A673 (cell line): Measurements from ENCODE around the gene ZNF3. TPM values are rescaled to one million over a fixed set of nuclear protein-coding genes. Genes with fewer than 3 reads are reported as not detected.
A peak's percentile ranks its signal among the peaks of the same experiment; 100 is the strongest.

Experiments used
- BruUV-seq: library from RNA; stranded (reverse); fragments of 400-500 nt; replicated peaks from 2 replicates; lab custom pipeline; 2021; lab: Mats Ljungman, UMichigan
- CTCF ChIA-PET: fragments of 300-600 bp; sonication (Branson Sonifier 250); formaldehyde crosslinking; loops from one replicate; lab custom pipeline; 2022; ENCODE audit warnings: antibody characterized with exemption; lab: Charles Lee
- POLR2A ChIA-PET: fragments of 300-600 bp; sonication (Branson Sonifier 250); formaldehyde crosslinking; loops from one replicate; lab custom pipeline; 2022; ENCODE audit warnings: antibody characterized with exemption; ENCODE audit not compliant: low non-redundant PET; lab: Charles Lee
- DNase-seq: peaks from one replicate; pipeline ENCODE4 v3.0.0-alpha.2; 2015; ENCODE audit warnings: low spot score
- H3K27ac ChIP-seq: fragments of 200-600 bp; sonication (generic); 2 replicates; pipeline ENCODE4 v1.5.1; 2016; ENCODE audit warnings: mixed run types, low read depth, mild to moderate bottlenecking, mixed read lengths, antibody characterized with exemption, low read length; ENCODE audit not compliant: poor library complexity, severe bottlenecking
- H3K27me3 ChIP-seq: fragments of 200-600 bp; sonication (generic); replicated peaks from 2 replicates; pipeline ENCODE4 v1.6.1; 2017; ENCODE audit warnings: mixed run types, low read depth, mild to moderate bottlenecking, mixed read lengths, antibody characterized with exemption, low read length; ENCODE audit not compliant: insufficient read depth, poor library complexity
- H3K36me3 ChIP-seq: fragments of 200-600 bp; sonication (generic); 2 replicates; pipeline ENCODE4 v1.6.1; 2016; ENCODE audit warnings: mixed run types, mild to moderate bottlenecking, mixed read lengths, antibody characterized with exemption, low read length; ENCODE audit not compliant: insufficient read depth, poor library complexity, severe bottlenecking
- H3K4me1 ChIP-seq: fragments of 200-600 bp; sonication (generic); 2 replicates; pipeline ENCODE4 v1.6.1; 2017; ENCODE audit warnings: mixed run types, mild to moderate bottlenecking, mixed read lengths, antibody characterized with exemption, low read length; ENCODE audit not compliant: insufficient read depth, poor library complexity, severe bottlenecking
- H3K4me3 ChIP-seq: fragments of 200-600 bp; sonication (generic); 2 replicates; pipeline ENCODE4 v1.5.1; 2016; ENCODE audit warnings: low read depth, mixed run types, mild to moderate bottlenecking, mixed read lengths, low read length; ENCODE audit not compliant: poor library complexity, severe bottlenecking
- H3K9me3 ChIP-seq: fragments of 200-600 bp; sonication (generic); 2 replicates; pipeline ENCODE4 v1.6.1; 2016; ENCODE audit warnings: mixed run types, low read depth, mild to moderate bottlenecking, mixed read lengths, antibody characterized with exemption, low read length; ENCODE audit not compliant: poor library complexity, severe bottlenecking
- EZH2 ChIP-seq: fragments of 200-600 bp; sonication (generic); IDR thresholded peaks from 2 replicates; pipeline ENCODE4 v1.6.1; 2017; ENCODE audit warnings: borderline replicate concordance, low read depth, mild to moderate bottlenecking, mixed read lengths, antibody characterized with exemption, low read length; ENCODE audit not compliant: poor library complexity, severe bottlenecking
- intact Hi-C: fragments of 100-400 bp; cut with micrococcal nuclease; formaldehyde crosslinking; loops from one replicate; pipeline ENCODE4 v1.10.0; 2022; ENCODE audit not compliant: unreplicated experiment
- total RNA-seq: library from RNA; stranded (reverse); gene quantifications from 2 replicates; pipeline ENCODE4 v1.2.3, GENCODE V29; 2021
- TF ChIP-seq, protein P1 (sequence below): fragments of 300-800, 200-600 bp; sonication (generic); conservative IDR thresholded peaks from 2 replicates; pipeline ENCODE4 v1.5.1; 2017; ENCODE audit warnings: low read depth, mild to moderate bottlenecking, antibody characterized with exemption, low read length, moderate library complexity, mixed read lengths

ZNF3 gene
- total RNA-seq, 1 experiment from 2014 or later: 50.2 TPM

DNA sequence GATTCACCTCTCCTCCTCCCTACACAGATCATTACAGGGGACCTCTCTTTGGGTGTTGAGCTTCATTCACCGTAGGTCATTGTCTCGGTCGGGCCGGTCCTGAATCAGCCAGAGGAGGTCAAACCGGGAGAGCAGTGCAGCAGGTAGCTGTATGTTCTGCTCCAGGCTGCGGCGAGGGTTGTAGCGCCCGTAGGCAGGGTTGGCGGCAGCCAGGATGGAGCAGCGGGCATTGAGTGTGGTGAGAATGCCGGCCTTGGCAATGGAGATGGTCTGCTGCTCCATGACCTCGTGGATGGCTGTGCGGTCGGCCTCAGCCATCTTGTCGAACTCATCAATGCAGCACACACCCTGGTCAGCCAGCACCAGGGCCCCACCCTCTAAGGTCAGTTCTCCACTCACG is 14.2 kb upstream of the ZNF3 start:
- Histone ChIP-seq H3K4me3 (no peak overlapping the region), H3K9me3 (no peaks in the 10 kb centered on the region), H3K27ac (peak overlapping the region; percentile 22), H3K27me3 (no peaks in the 10 kb centered on the region), H3K4me1 (peaks cover 25% of the 10 kb centered on the region), H3K36me3 (peaks cover 94% of the 10 kb centered on the region)
- intact Hi-C loops: no loop called here
- BruUV-seq: no TSS peak
- no peak for DNase-seq
- TF ChIP-seq, protein P1, sequence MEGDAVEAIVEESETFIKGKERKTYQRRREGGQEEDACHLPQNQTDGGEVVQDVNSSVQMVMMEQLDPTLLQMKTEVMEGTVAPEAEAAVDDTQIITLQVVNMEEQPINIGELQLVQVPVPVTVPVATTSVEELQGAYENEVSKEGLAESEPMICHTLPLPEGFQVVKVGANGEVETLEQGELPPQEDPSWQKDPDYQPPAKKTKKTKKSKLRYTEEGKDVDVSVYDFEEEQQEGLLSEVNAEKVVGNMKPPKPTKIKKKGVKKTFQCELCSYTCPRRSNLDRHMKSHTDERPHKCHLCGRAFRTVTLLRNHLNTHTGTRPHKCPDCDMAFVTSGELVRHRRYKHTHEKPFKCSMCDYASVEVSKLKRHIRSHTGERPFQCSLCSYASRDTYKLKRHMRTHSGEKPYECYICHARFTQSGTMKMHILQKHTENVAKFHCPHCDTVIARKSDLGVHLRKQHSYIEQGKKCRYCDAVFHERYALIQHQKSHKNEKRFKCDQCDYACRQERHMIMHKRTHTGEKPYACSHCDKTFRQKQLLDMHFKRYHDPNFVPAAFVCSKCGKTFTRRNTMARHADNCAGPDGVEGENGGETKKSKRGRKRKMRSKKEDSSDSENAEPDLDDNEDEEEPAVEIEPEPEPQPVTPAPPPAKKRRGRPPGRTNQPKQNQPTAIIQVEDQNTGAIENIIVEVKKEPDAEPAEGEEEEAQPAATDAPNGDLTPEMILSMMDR: no peak
- no peak for TF ChIP-seq EZH2
- CTCF ChIA-PET: interaction anchor here (0.6 kb wide), 1 partner anchor 69 kb away, joined by 3 read pairs; no protein-coding TSS in a partner anchor
- POLR2A ChIA-PET: no interaction called here

DNA sequence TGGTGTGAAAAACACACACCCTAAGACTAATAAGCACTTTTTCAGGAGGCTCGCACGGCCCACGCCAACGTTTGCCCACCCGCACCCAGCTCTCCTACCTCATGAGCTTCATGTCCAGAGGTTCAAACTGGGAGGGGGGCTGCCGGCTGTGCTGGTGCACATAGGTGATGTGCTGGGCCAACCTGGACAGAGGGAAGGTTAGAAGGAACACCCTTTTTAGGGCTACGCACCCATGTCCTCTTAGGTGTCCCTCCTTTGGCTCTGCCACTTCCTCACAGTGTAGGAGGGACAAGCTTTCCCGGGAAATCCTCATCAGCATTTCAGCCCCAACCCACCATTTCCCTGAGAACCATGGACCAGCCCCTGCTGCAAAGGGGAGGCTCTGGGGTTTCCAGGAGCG is 13.8 kb upstream of the ZNF3 start:
- Histone ChIP-seq H3K4me1 (peaks cover 29% of the 10 kb centered on the region), H3K4me3 (no peak overlapping the region), H3K36me3 (peaks cover 98% of the 10 kb centered on the region), H3K27ac (peak overlapping the region; percentile 22), H3K9me3 (no peaks in the 10 kb centered on the region), H3K27me3 (no peaks in the 10 kb centered on the region)
- TF ChIP-seq, protein P1: no peak
- no peak for TF ChIP-seq EZH2
- no peak for DNase-seq
- intact Hi-C loops: no loop called here
- BruUV-seq: no TSS peak
- ChIA-PET CTCF (interaction anchor here (0.6 kb wide), 1 partner anchor 68 kb away, joined by 3 read pairs; no protein-coding TSS in a partner anchor), POLR2A (no interaction called here)

DNA sequence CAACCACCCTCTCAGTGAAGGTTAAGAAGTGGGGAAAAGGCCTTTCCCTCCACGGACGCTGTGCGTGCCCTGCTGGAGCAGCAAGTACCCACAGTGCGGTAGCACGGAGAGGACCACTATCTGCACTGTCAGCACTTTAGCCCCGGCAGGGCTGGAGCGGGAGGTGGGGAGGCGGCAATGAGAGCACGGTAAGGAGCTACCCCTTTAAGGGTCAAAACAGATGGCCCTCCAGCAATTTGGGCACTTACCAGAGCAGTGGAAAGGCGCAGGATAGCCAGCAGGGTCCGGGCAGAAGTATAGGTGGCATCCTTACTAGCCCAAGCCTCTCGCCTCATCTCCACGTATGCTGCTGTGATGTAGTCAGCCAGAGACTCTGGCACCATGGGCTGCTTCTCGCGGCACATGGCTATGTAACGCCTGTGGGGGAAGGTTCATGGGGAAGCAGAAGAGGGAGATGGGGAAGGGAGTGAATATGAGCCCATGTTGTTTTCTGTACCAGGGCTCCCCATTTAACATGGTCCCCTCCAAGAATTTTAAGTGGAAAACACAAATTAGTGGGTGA is 12.5 kb upstream of the ZNF3 start:
- CTCF ChIA-PET: no interaction called here
- no TSS peak for BruUV-seq
- Histone ChIP-seq H3K27ac (peak overlapping the region; percentile 17), H3K36me3 (peaks cover 90% of the 10 kb centered on the region), H3K4me3 (no peak overlapping the region), H3K9me3 (no peaks in the 10 kb centered on the region), H3K27me3 (no peaks in the 10 kb centered on the region), H3K4me1 (peaks cover 21% of the 10 kb centered on the region)
- TF ChIP-seq EZH2: no peak
- TF ChIP-seq, protein P1: no peak
- DNase-seq: peak; percentile 37
- intact Hi-C loops: no loop called here
- POLR2A ChIA-PET: interaction anchor here (0.7 kb wide), 1 partner anchor 213 kb away, joined by 3 read pairs; no protein-coding TSS in a partner anchor
